ENCODE data around the gene DAAM1.

DAAM1 gene

DNA sequence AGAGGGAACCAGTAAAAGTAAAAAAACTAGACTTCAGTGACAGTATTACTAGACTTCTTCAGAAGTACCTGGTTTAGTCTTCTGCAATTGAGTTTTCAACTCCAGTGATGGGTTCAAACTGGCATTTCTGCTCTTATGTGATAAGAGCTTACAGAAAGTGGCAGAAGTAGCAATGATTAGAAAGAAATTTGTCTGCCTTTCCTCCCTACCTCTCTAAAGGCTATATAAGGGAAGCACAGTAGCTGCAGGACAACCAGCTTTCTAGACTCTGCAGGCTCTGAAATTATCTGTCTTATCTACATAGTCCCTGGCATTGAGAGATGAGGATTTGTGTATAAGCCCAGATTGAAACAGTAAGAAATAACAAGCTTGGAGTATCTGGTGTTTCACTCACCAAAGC, 107.5 kb downstream of the DAAM1 start:
- DNase-seq: no peak

GRCh38 chr14:59296508-59296907, 108.0 kb downstream of the DAAM1 start:
- no peak for DNase-seq

GRCh38 chr14:59297071-59297776, 108.8 kb downstream of the DAAM1 start:
- DNase-seq: no peak

DNA sequence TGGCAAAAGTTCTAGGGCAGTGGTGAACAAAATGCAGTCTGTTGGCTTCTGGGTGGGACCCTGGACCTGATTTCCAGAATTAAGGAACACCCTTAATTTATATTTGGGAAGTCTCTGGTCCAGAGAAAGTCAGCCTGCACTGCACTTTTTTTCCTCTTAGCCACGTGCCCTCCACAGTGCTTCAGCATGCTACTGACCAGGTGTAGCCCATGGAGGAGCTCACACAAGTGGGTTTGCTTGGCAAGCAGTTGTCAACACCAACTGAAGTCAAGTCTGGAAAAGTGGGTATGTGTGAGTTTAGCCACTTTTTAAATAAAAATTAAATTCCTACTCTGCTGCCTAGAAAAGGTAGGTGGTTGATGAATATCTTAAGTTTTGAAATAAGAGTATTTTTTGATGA, 111.3 kb downstream of the DAAM1 start:
- no peak for DNase-seq

- no peak for DNase-seq
These were observed 112.9 kb downstream of the DAAM1 start for GRCh38 chr14:59301354-59301753.

- DNase-seq: no peak
These were observed 113.8 kb downstream of the DAAM1 start for GRCh38 chr14:59302313-59302712.

- DNase-seq: no peak
These were observed 114.7 kb downstream of the DAAM1 start for GRCh38 chr14:59303216-59303615.

DNA sequence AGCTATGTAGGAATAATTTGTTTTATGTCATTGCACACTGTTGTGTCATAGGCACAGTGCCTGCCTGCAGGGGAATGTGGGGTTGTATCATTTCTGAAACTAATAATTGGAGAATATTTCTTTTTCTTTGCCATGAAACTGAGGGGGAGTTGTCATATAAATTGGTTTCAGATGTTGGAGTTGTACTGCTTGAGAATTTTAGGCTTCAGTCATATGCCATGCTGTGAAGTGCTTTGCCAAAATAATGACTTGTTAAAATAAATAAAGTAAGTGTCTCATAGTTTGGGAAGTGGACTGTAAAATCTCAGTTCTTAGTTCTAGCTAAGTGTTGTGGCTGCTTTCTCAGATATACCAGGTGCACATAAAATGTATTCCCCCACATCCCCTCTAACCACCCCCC, 116.8 kb downstream of the DAAM1 start:
- no peak for DNase-seq

DNA sequence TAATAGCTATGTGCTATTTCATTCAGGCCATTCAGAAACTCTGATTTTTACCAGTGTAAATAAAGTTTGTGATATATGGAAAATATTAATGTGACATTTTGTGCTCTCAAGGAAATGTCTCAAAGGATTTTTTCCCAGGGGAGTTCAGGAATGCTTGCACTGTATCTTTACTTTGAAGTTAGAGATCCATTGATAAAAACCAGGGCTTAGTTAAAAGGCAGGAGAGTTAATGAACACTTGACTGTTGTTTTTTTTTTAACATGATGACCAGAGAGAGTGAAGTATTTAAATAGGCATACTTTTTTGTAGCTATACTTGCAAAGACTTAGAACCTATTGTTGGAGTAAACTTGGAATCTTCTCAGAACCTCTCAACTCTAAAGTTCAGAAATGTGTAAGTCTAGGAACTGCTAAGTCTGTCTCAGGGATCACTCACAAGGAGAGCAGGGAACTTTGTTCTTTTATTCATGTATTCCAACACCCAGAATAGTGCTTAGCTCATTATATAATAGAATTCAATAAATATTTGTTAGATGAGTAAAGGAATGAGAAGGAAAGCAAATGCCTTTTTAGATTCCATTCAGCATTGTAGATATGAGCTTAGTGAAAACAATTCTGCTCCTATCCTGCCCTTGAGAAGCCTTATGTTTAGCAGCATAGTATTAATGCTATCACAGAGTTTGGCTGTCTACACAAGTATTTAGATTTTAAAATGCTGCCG, 117.5 kb downstream of the DAAM1 start:
- no peak for DNase-seq

GRCh38 chr14:59306775-59307174, 118.3 kb downstream of the DAAM1 start:
- DNase-seq: no peak

GRCh38 chr14:59308086-59308485, 119.6 kb downstream of the DAAM1 start:
- DNase-seq: no peak

DNA sequence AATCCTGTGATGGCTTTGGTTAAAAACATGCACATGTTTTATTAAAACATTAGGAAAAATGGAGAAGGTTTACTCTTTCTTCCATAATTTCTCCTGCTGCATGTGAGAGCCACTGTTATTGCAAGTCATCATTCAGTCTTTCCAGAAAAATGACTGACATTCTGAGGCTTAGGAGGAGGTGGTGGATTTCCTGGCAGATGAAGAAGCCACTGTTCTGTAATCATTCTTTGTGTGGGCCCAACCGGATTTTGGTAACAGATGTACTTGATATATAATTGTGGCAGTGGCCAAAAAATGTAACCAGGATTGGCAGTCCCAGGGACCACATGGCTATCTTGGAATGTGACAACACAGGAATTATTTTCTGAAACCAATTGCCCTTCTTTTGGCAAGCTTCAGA, 120.2 kb downstream of the DAAM1 start:
- no peak for DNase-seq

- no peak for DNase-seq
These were observed 120.9 kb downstream of the DAAM1 start for GRCh38 chr14:59309291-59309900.

- no peak for DNase-seq
These were observed 122.2 kb downstream of the DAAM1 start for GRCh38 chr14:59310633-59311032.

DNA sequence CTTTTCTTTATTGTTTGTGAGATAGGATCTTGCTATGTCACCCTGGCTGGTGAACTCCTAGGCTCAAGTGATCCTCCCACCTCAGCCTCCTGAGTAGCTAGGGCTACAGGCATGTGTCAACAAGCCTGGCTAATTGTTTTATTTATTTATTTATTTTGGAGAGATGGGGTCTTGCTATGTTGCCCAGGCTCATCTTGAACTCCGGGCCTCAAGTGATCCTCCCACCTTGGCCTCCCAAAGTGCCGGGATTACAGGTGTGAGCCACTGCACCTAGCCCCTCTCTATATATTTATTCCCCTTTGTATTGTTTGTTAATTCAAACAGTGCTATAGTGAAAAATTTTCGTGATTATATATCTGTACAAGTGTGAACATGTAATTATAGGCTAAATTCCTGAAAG, 123.3 kb downstream of the DAAM1 start:
- no peak for DNase-seq

DNA sequence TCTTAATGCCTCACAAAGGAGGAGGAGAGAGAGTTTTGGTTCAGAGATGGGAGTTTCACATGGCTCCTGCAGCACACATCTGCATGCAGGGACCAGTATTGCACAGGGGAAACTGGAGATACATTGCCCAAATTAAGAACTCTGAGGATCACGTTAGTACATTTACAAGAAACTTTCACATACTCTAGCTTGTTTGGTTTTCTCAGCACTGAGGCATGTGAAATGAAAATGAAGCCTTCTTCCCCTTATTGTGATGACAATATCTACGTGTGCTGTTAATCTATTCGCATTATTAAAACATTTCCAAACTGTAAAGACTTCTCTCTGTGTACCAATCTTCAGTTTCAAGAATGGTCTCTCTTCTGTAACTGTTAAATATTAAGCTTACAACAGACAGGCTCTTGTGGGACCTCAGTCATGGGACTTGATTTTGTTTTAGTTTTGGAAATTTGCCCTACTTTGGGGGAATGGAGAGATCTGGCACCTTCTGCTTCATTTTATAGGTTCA, 124.7 kb downstream of the DAAM1 start:
- DNase-seq: no peak

GRCh38 chr14:59313658-59314608, 125.5 kb downstream of the DAAM1 start:
- DNase-seq: no peak

DNA sequence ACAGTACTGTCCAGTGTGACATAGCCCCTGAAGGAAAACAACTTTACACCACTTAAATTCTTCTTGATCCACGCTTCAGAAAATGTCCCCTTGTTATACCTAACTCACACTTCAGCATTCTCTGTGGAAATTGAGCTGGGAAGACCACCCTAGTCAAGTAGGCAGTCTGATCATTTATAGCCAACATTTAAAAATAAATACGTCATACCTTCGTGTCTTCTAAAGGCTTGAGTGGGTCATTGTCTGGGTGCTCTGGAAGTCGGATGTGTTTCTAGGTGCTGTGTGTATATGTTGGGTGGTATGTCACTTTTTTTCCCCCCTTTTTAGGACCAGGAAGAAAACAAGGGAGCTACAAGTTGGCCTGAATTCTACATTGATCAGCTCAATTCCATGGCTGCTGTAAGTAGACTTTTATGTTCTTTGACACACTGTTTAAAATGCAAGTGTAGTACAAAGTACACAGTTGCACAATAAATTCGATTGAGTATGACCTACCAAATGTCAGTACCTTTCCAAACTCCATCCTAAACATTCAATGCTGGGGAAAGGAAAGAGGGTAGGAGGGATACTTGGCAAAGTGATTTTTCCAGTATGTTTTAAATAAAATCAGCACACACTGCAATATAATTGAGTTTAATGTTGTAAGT, 126.6 kb downstream of the DAAM1 start:
- DNase-seq: no peak

GRCh38 chr14:59316151-59316830, 127.8 kb downstream of the DAAM1 start:
- peak; percentile 28 for DNase-seq

DNA sequence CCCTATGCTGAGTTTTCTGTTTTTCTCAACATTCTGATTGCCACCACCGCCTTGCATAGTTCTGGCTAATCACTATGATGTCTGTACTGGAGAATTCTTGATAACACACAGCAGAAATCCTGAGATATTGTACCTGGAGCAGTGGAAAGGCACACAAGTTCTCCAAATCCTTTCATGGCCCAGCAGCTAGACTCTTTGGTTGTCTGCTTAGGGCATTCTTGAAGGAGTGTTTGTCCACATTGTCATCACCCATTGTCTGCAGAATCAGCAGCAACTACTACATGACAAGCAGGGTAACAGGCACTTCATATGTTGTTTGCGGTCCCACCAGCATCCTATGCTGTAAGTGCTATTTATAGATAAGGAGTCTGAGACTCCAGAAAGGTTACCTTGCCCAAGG, 128.9 kb downstream of the DAAM1 start:
- no peak for DNase-seq

DNA sequence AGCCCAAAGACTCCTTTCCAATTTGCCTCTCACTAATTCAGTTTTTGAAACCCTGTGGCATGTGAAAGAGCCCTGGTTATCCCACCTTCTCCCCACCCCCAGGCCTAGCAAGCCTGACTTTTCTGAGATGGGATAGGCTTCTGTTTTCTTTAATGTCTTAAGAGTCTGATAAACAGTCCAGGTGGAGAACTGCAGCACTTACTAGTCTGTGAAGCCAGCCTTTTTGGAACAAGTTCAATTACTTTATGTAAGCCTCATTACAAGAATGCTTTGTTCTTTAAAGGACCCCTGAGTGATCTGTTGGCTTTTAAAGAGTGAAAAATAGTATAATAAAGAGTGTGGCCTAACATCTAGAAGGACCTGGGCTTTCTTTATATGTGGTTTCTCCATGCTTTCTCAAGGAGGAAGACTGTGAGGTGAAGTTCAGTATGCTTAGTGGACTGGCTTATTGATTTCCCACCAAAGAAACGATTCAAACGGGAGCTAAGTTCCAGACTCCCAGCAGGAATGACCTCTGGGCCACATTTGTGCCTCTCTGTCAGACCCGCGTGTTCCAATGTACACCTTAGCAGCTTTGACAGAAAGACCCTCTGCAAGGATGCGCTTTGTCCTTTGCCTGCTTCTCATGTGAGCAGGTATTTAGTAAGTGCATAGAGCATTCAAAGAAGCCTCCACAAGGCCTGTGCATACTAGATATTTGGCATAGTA, 129.5 kb downstream of the DAAM1 start:
- no peak for DNase-seq

All from inflammatory macrophage treated with lipopolysaccharide for 4 hours (primary cell).